Stimulated activated CD4-positive, alpha-beta T cell treated with anti-CD3 and anti-CD28 coated beads, Interleukin-12 subunit alpha, Interleukin-12 subunit beta, amount 100 ng/mL, for 24 hours (primary cell): ENCODE results near the gene CBL.

ENCODE experiments used
- DNase-seq, 2 experiments: peaks; one replicate each; pipeline ENCODE4 v3.0.0-alpha.2; 2020; ENCODE audit warnings: low read depth in 2 of 2

Gene CBL

GRCh38 chr11:119309953-119310681 lies 104.0 kb downstream of the CBL start:
- DNase-seq, result no peak

GRCh38 chr11:119310682-119311052 lies 104.5 kb downstream of the CBL start:
- no peak for DNase-seq

GRCh38 chr11:119314726-119315125 lies 108.6 kb downstream of the CBL start:
- no peak for DNase-seq

- DNase-seq, result no peak
These were observed 109.2 kb downstream of the CBL start for GRCh38 chr11:119315131-119316015.

- DNase-seq, result no peak
These were observed 110.0 kb downstream of the CBL start for GRCh38 chr11:119316016-119316728.

- no peak for DNase-seq
These were observed 110.8 kb downstream of the CBL start, which contains the start of gene MCAM for GRCh38 chr11:119316729-119317591. MCAM (minus strand) TSS chr11:119317130; CDS start chr11:119317101, 29 bp downstream.

- DNase-seq, result no peak
These were observed 111.6 kb downstream of the CBL start for GRCh38 chr11:119317592-119318239.

DNA sequence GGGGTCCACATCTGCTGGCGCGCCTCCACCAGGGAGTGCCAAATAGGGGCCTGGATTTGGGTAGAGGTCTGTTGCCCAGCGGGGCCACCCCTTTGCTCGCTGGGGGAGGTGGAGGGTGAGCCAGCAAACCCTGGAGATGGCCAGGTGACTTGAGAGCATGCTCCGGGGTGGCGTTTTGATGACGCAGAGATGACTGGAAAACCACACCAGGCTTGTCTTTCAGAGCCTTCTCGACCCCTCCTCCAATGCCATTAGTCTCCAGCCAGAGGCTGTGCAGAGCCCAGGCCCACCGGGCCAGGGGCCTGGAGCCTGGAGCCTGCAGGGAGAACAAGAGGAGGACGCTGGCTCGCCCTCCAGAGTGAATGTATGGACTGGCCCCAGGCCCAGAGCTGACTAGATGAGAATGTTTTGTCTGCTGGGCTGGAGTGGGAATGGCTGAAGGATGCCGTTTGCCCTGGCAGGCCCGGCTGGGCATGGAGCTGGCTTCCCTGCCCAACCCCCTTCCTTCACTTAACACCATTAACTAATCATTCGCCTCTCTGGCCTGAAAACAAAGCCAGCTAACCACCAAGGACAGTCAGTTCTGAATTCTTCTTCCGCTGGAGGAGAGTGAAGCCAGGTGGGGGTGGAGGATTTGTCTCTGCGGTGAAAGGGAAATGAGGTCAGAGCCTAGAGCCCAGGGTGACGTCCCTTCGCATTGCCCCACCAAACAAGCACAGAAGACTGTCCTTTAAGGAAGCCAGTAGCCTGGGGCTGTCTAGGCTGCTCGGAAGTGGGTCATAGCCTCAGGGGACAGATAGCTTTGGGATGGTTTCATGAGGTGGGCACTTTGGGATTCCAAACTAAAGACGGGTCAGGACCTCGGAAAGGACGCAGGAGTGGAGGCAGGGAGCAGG lies 112.3 kb downstream of the CBL start:
- DNase-seq, result no peak

DNA sequence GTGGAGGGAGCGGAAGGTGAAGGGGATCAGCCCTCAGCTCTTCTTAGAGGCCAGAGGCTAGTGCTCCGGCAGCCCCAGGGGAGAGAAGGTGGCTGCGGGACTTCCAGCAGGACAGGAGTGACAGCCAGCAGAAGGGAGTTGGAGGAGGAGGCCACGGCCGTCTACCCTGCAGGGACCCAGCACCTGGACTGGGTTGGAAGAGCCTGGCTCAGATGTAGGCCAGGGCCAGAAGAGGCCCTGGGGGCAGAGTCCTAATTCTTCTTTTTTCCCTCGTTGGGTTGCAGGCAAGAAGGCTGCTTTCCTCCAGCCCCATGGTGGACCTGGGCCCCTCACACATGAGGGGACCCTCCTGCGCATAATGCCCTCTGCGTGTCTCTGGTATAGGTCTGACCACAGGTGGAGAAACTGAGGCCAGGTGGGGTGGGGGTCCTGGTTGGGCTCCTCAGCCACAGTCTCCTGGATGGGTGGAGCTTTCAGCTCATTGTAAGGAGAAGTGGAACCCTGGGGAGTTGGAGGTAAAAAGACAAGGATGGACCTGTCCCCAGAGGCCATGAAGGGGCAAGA lies 113.1 kb downstream of the CBL start:
- no peak for DNase-seq

DNA sequence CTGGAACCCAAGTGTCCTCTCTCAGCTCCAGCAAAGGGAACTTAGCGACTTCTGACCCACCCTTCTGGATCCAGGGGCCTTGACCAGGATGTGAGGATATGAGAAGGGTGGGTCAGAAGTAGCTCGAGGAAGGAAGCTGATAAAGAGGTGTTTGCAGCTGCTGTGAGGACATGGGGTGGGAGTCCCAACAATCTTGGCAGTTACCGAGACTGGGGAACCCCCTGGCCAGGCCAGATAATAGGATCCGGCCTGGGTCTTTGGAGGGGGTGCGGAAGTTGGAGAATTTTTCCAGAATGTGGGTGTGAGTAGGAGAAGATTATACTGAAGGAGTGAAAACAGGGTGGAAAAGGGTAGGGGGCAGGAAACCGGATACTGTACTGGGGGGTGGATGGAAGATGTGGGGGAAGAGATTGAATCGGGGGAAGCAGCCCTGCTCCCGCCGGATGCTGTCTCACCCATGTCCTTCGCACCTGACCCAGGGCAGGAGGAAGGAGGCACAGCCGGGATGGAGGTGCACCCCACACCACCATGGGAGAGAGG lies 113.6 kb downstream of the CBL start:
- DNase-seq, result no peak

DNA sequence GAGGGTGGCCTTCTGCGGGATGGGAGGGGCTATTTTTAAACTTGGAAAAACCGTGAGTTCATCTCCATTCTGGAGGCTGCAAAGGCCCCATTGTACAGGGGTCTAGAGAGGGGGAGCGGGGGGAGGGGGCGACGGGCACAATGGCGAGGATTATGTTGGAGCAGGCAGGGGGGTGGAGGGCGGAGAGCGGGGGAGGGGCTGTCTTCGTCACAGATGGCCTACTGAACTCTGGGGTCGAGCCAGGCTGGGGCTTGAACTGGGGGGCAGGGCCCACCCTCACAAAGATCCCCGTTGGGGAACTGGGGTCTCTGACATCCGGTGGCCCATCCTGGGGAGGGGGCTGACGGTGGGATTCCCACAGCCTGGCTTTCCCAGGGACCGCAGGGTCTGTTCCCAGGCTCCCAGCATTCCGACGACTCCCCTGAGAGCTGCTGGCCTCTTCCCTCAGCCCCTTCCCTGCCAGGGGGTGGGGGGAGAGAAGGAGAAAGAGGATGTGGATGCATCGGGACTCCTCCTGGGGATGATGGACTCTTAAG lies 114.2 kb downstream of the CBL start:
- no peak for DNase-seq

- DNase-seq, result peak in 1 of 2 experiments; percentile 38
These were observed 114.8 kb downstream of the CBL start for GRCh38 chr11:119320776-119321524.

GRCh38 chr11:119322360-119322739 lies 116.2 kb downstream of the CBL start:
- no peak for DNase-seq

GRCh38 chr11:119322921-119323531 lies 116.9 kb downstream of the CBL start:
- DNase-seq, result no peak

DNA sequence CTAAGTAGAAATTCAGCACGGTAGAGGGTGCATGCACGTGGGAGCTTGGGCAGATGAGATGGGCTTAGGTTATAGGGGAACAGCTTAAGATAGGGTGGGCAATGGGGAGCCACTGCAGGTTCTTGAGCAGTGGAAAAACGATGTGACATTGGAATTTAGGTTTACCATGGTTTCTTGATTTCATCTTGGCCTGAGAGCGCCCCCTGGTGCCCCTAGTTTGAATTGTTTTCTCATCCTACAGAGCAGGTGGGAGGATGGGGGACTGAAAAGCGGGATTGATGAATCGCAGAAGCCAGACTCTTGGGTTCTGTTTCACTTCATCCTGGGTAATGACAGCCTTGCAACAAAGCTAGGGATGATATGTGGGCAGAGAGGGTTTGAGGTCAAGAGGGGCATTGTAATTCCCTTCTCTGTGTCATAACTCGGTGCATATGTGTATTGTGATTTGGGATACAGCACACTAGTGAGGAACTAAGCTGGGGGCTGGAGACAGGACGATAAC lies 117.4 kb downstream of the CBL start:
- peak; percentile 49 to 85 for DNase-seq

GRCh38 chr11:119324189-119324588 lies 118.0 kb downstream of the CBL start:
- DNase-seq, result no peak

GRCh38 chr11:119329320-119329719 lies 123.2 kb downstream of the CBL start:
- no peak for DNase-seq

- DNase-seq, result no peak
These were observed 124.1 kb downstream of the CBL start for GRCh38 chr11:119330237-119330636.
